Astrocyte (in vitro differentiated cells and primary cell): Measurements from ENCODE around the gene ASIC3. TPM values are rescaled to one million over a fixed set of nuclear protein-coding genes. Genes with fewer than 3 reads are reported as not detected.

Source experiments
- DNase-seq: peaks from one replicate; pipeline ENCODE4 v3.0.0-alpha.2; 2010; ENCODE audit warnings: low read depth
- FAIRE-seq: peaks from 2 replicates; lab custom pipeline; 2011; peaks lifted over from hg19 to GRCh38; lab: Jason Lieb, UNC
- H2AFZ ChIP-seq: 2 replicates; pipeline ENCODE4 v1.6.0; 2012; ENCODE audit warnings: low read depth, low read length, inconsistent platforms
- H3K27ac ChIP-seq: 2 replicates; pipeline ENCODE4 v1.5.1; 2011; ENCODE audit warnings: low read depth, low read length, inconsistent platforms
- H3K27me3 ChIP-seq: 2 replicates; pipeline ENCODE4 v1.6.0; 2011; ENCODE audit warnings: low read length, inconsistent platforms; ENCODE audit not compliant: insufficient read depth
- H3K36me3 ChIP-seq: 2 replicates; pipeline ENCODE4 v1.5.1; 2011; ENCODE audit warnings: low read length, inconsistent platforms; ENCODE audit not compliant: insufficient read depth
- H3K4me1 ChIP-seq: 2 replicates; pipeline ENCODE4 v1.5.1; 2011; ENCODE audit warnings: low read length, inconsistent platforms; ENCODE audit not compliant: insufficient read depth
- H3K4me2 ChIP-seq: 2 replicates; pipeline ENCODE4 v1.6.0; 2012; ENCODE audit warnings: low read length, inconsistent platforms
- H3K4me3 ChIP-seq: 2 replicates; pipeline ENCODE4 v1.5.1; 2011; ENCODE audit warnings: low read depth, mild to moderate bottlenecking, low read length, inconsistent platforms; ENCODE audit not compliant: insufficient read depth
- H3K79me2 ChIP-seq: 2 replicates; pipeline ENCODE4 v1.6.0; 2012; ENCODE audit warnings: mild to moderate bottlenecking, low read length, inconsistent platforms; ENCODE audit not compliant: insufficient read depth
- H3K9ac ChIP-seq: 2 replicates; pipeline ENCODE4 v1.6.0; 2012; ENCODE audit warnings: mild to moderate bottlenecking, low read length, inconsistent platforms
- H3K9me3 ChIP-seq: 2 replicates; pipeline ENCODE4 v1.5.1; 2012; ENCODE audit warnings: low read depth, mild to moderate bottlenecking, low read length, inconsistent platforms; ENCODE audit not compliant: insufficient read depth
- H4K20me1 ChIP-seq: 2 replicates; pipeline ENCODE4 v1.6.0; 2012; ENCODE audit warnings: low read length, inconsistent platforms; ENCODE audit not compliant: insufficient read depth
- H3K27ac Mint-ChIP-seq: one replicate; pipeline ENCODE4 v1.8.0; 2021; ENCODE audit warnings: mild to moderate bottlenecking, mixed read lengths; ENCODE audit not compliant: unreplicated experiment
- H3K27me3 Mint-ChIP-seq: one replicate; pipeline ENCODE4 v1.8.0; 2021; ENCODE audit warnings: low read depth, mixed read lengths; ENCODE audit not compliant: unreplicated experiment
- H3K36me3 Mint-ChIP-seq: one replicate; pipeline ENCODE4 v1.8.0; 2021; ENCODE audit warnings: low read depth, mixed read lengths; ENCODE audit not compliant: unreplicated experiment
- H3K4me1 Mint-ChIP-seq: one replicate; pipeline ENCODE4 v1.8.0; 2021; ENCODE audit warnings: low read depth, mixed read lengths; ENCODE audit not compliant: unreplicated experiment
- H3K4me3 Mint-ChIP-seq: one replicate; pipeline ENCODE4 v1.8.0; 2021; ENCODE audit warnings: mild to moderate bottlenecking, moderate library complexity, mixed read lengths; ENCODE audit not compliant: unreplicated experiment
- H3K9me3 Mint-ChIP-seq: one replicate; pipeline ENCODE4 v1.8.0; 2021; ENCODE audit warnings: mild to moderate bottlenecking, mixed read lengths; ENCODE audit not compliant: unreplicated experiment
- CTCF ChIP-seq: IDR thresholded peaks from 2 replicates; pipeline ENCODE4 v1.5.1; 2011; ENCODE audit warnings: low read depth, mild to moderate bottlenecking, inconsistent platforms, low read length, moderate library complexity; ENCODE audit not compliant: insufficient read depth
- EZH2 ChIP-seq: IDR thresholded peaks from 2 replicates; pipeline ENCODE4 v1.6.1; 2012; ENCODE audit warnings: mild to moderate bottlenecking, low read length, inconsistent platforms; ENCODE audit not compliant: insufficient read depth
- total RNA-seq: library from RNA; stranded (reverse); gene quantifications from 2 replicates; pipeline ENCODE4 v1.2.1, GENCODE V29; 2021

ASIC3 gene
- total RNA-seq, 1 donor from 2014 or later = 3.9 TPM

DNA sequence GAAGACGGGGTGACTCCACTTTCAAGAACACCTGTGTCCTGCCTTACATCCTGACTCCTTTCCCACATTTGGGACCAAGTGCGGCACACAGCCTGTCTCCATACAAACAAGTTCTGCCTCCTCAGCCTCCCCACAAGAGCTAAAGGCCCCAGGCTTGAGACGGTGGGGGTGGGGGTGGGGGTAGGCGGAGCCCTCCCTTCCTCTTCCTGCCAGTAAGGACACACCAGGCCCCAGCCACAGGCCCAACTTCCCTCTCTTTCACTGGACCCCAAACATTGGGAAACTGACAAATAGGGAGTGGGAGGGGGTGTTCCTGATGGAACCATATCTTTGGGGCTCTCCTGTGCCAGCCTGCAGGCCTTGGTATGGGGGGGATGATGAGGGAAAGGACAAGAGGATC is 4.8 kb downstream of the ASIC3 start:
- Mint-ChIP-seq H3K9me3 (peaks cover 1% of the 10 kb centered on the region), H3K4me1 (peaks cover 10% of the 10 kb centered on the region)

GRCh38 chr7:151053751-151054150 is 5.4 kb downstream of the ASIC3 start:
- Histone ChIP-seq H3K4me1 (peaks cover 17% of the 10 kb centered on the region), H3K27ac (no peak overlapping the region), H3K9me3 (no peaks in the 10 kb centered on the region), H3K79me2 (no peaks in the 10 kb centered on the region), H4K20me1 (peaks cover 27% of the 10 kb centered on the region), H3K9ac (no peak overlapping the region), H3K36me3 (no peaks in the 10 kb centered on the region), H3K4me3 (no peak overlapping the region), H3K4me2 (no peak overlapping the region), H3K27me3 (peaks cover 5% of the 10 kb centered on the region), H2AFZ (no peak overlapping the region)
- H3K9me3 Mint-ChIP-seq = peaks cover 1% of the 10 kb centered on the region
- DNase-seq (no peak), FAIRE-seq (no peak)
- peaks cover 21% of the 10 kb centered on the region for H3K36me3 Mint-ChIP-seq
- H3K27ac Mint-ChIP-seq = no peak overlapping the region
- peaks cover 15% of the 10 kb centered on the region for H3K4me1 Mint-ChIP-seq
- no peak for TF ChIP-seq CTCF
- no peak for TF ChIP-seq EZH2
- peaks cover 18% of the 10 kb centered on the region for H3K27me3 Mint-ChIP-seq
- H3K4me3 Mint-ChIP-seq = no peak overlapping the region

More for the DNA sequence above, 4.8 kb downstream of the ASIC3 start:
- Histone ChIP-seq H2AFZ (no peak overlapping the region), H3K27me3 (peaks cover 5% of the 10 kb centered on the region), H4K20me1 (peaks cover 27% of the 10 kb centered on the region), H3K79me2 (no peaks in the 10 kb centered on the region), H3K4me2 (no peak overlapping the region), H3K9ac (no peak overlapping the region), H3K4me3 (no peak overlapping the region), H3K4me1 (peaks cover 11% of the 10 kb centered on the region), H3K9me3 (no peaks in the 10 kb centered on the region), H3K36me3 (no peaks in the 10 kb centered on the region), H3K27ac (no peak overlapping the region)
- TF ChIP-seq EZH2 = no peak
- no peak for TF ChIP-seq CTCF
- Mint-ChIP-seq H3K27me3 (peaks cover 18% of the 10 kb centered on the region), H3K27ac (no peak overlapping the region), H3K4me3 (no peak overlapping the region), H3K36me3 (peaks cover 21% of the 10 kb centered on the region)
- DNase-seq = no peak
- FAIRE-seq = no peak

DNA sequence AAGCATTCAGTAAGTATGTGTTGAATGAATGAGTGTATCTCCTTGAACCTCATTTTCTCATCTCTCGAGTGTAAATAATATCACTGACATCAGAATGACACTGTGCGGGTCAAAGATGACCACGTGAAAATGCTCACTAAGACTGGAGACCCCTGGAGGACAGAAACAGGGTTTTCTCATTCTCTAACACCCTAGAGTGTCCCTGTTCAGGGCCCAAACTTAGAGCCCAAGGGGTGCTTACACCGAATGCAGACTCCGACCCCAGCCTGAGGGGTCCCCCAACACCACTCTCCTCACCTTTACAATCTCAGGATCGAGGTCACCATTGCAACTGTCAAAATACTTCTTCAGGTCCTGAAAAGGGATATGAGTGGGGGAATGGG is 7.9 kb downstream of the ASIC3 start:
- Mint-ChIP-seq H3K4me1 (peaks cover 23% of the 10 kb centered on the region), H3K9me3 (peaks cover 1% of the 10 kb centered on the region), H3K27ac (peak overlapping the region; percentile 87), H3K27me3 (peaks cover 10% of the 10 kb centered on the region), H3K36me3 (peaks cover 18% of the 10 kb centered on the region), H3K4me3 (peak overlapping the region; percentile 94)
- H3K4me2 ChIP-seq = peak overlapping the region; percentile 91
- H3K36me3 ChIP-seq = no peaks in the 10 kb centered on the region
- no peak for TF ChIP-seq EZH2
- TF ChIP-seq CTCF = no peak
- H3K4me1 ChIP-seq = peaks cover 30% of the 10 kb centered on the region
- FAIRE-seq = no peak
- DNase-seq = no peak
- no peak overlapping the region for H3K9ac ChIP-seq
- no peak overlapping the region for H2AFZ ChIP-seq
- no peak overlapping the region for H3K27ac ChIP-seq
- H3K79me2 ChIP-seq = peaks cover 16% of the 10 kb centered on the region
- H3K27me3 ChIP-seq = no peaks in the 10 kb centered on the region
- no peaks in the 10 kb centered on the region for H3K9me3 ChIP-seq
- H4K20me1 ChIP-seq = peaks cover 32% of the 10 kb centered on the region
- no peak overlapping the region for H3K4me3 ChIP-seq
